Neural progenitor cell (in vitro differentiated cells): ENCODE measurements around the gene MARCHF2. TPM values are rescaled to one million over a fixed set of nuclear protein-coding genes. Genes with fewer than 3 reads are reported as not detected.
A peak's percentile ranks its signal among the peaks of the same experiment; 100 is the strongest.

Experiments used
- DNase-seq: peaks from one replicate; pipeline ENCODE4 v3.0.0-alpha.2; 2016; ENCODE audit warnings: low spot score
- H2AFZ ChIP-seq: fragments of 200-600 bp; sonication (generic); replicated peaks from 2 replicates; pipeline ENCODE4 v1.6.1; 2016; ENCODE audit warnings: antibody characterized with exemption
- H3F3A ChIP-seq: fragments of 200-600 bp; sonication (generic); 2 replicates; pipeline ENCODE4 v1.6.1; 2016; ENCODE audit warnings: antibody characterized with exemption, low read depth
- H3K27ac ChIP-seq: fragments of 200-600 bp; sonication (generic); 2 replicates; pipeline ENCODE4 v1.5.1; 2016; ENCODE audit warnings: mild to moderate bottlenecking
- H3K27me3 ChIP-seq: fragments of 200-600 bp; sonication (generic); 2 replicates; pipeline ENCODE4 v1.6.1; 2016; ENCODE audit warnings: mild to moderate bottlenecking, moderate library complexity
- H3K36me3 ChIP-seq: fragments of 200-600 bp; sonication (generic); 2 replicates; pipeline ENCODE4 v1.5.1; 2016
- H3K4me1 ChIP-seq: fragments of 200-600 bp; sonication (generic); 2 replicates; pipeline ENCODE4 v1.6.1; 2016; ENCODE audit warnings: mixed run types
- H3K4me2 ChIP-seq: fragments of 200-600 bp; sonication (generic); 2 replicates; pipeline ENCODE4 v1.6.1; 2016
- H3K4me3 ChIP-seq: fragments of 200-600 bp; sonication (generic); 2 replicates; pipeline ENCODE4 v1.5.1; 2016
- H3K79me2 ChIP-seq: fragments of 200-600 bp; sonication (generic); 2 replicates; pipeline ENCODE4 v1.6.1; 2016; ENCODE audit warnings: low read depth
- H3K9ac ChIP-seq: fragments of 200-600 bp; sonication (generic); 2 replicates; pipeline ENCODE4 v1.6.1; 2016
- H3K9me3 ChIP-seq: fragments of 200-600 bp; sonication (generic); 2 replicates; pipeline ENCODE4 v1.5.1; 2016; ENCODE audit warnings: low read depth
- H4K20me1 ChIP-seq: fragments of 200-600 bp; sonication (generic); 2 replicates; pipeline ENCODE4 v1.6.1; 2016; ENCODE audit warnings: low read depth
- H3K27ac Mint-ChIP-seq: 3 replicates; pipeline ENCODE4 v1.8.0; 2021; ENCODE audit warnings: mixed read lengths
- H3K27me3 Mint-ChIP-seq: 2 replicates; pipeline ENCODE4 v1.8.0; 2022; ENCODE audit warnings: low read depth, mild to moderate bottlenecking, inconsistent platforms, moderate library complexity, mixed read lengths; ENCODE audit not compliant: insufficient read depth
- H3K36me3 Mint-ChIP-seq: 3 replicates; pipeline ENCODE4 v1.8.0; 2021; ENCODE audit warnings: mixed read lengths
- H3K4me1 Mint-ChIP-seq: 3 replicates; pipeline ENCODE4 v1.8.0; 2021; ENCODE audit warnings: mixed read lengths
- H3K4me3 Mint-ChIP-seq: 3 replicates; pipeline ENCODE4 v1.8.0; 2021; ENCODE audit warnings: mild to moderate bottlenecking, moderate library complexity, mixed read lengths
- H3K9me3 Mint-ChIP-seq: 3 replicates; pipeline ENCODE4 v1.8.0; 2020; ENCODE audit warnings: mixed read lengths
- CTCF ChIP-seq: fragments of 200-600 bp; sonication (generic); IDR thresholded peaks from 2 replicates; pipeline ENCODE4 v1.5.1; 2017; ENCODE audit warnings: antibody characterized with exemption, mild to moderate bottlenecking
- EZH2 ChIP-seq: fragments of 200-600 bp; sonication (generic); IDR thresholded peaks from 2 replicates; pipeline ENCODE4 v1.6.1; 2017; ENCODE audit warnings: antibody characterized with exemption, mild to moderate bottlenecking, moderate library complexity
- EZH2phosphoT487 ChIP-seq: fragments of 200-600 bp; sonication (generic); IDR thresholded peaks from 2 replicates; pipeline ENCODE4 v1.6.1; 2017; ENCODE audit warnings: antibody characterized with exemption
- total RNA-seq: library from RNA; depleted of rRNA; stranded (reverse); fragments of >200 nt; gene quantifications from 2 replicates; pipeline ENCODE4 v1.2.3, GENCODE V29; 2015; ENCODE audit warnings: low replicate concordance

The MARCHF2 gene
- total RNA-seq, 1 donor from 2014 or later, result 27.0 TPM

GRCh38 chr19:8386990-8387389 lies 26.1 kb upstream of the MARCHF2 start:
- no peak for TF ChIP-seq EZH2phosphoT487
- peaks cover 8% of the 10 kb centered on the region for H3K27me3 Mint-ChIP-seq
- no peaks in the 10 kb centered on the region for H3K36me3 ChIP-seq
- H3K27ac Mint-ChIP-seq, result no peak overlapping the region
- H3K27me3 ChIP-seq, result no peaks in the 10 kb centered on the region
- H3K27ac ChIP-seq, result no peak overlapping the region
- H3K9ac ChIP-seq, result no peak overlapping the region
- peaks cover 10% of the 10 kb centered on the region for H3K36me3 Mint-ChIP-seq
- H3K4me3 ChIP-seq, result no peak overlapping the region
- no peak for DNase-seq
- H4K20me1 ChIP-seq, result peaks cover 11% of the 10 kb centered on the region
- no peaks in the 10 kb centered on the region for H3K9me3 Mint-ChIP-seq
- no peaks in the 10 kb centered on the region for H3K9me3 ChIP-seq
- no peaks in the 10 kb centered on the region for H3K4me1 ChIP-seq
- peaks cover 23% of the 10 kb centered on the region for H3K79me2 ChIP-seq
- H3K4me3 Mint-ChIP-seq, result no peak overlapping the region
- H3K4me1 Mint-ChIP-seq, result peaks cover 9% of the 10 kb centered on the region
- no peak overlapping the region for H3K4me2 ChIP-seq
- H3F3A ChIP-seq, result peaks cover 21% of the 10 kb centered on the region
- no peak overlapping the region for H2AFZ ChIP-seq

- no peak for DNase-seq
- Histone ChIP-seq H3F3A (peaks cover 21% of the 10 kb centered on the region), H3K36me3 (no peaks in the 10 kb centered on the region), H3K9ac (no peak overlapping the region), H3K4me3 (no peak overlapping the region), H3K9me3 (no peaks in the 10 kb centered on the region), H4K20me1 (peaks cover 16% of the 10 kb centered on the region), H2AFZ (no peak overlapping the region), H3K4me1 (no peaks in the 10 kb centered on the region), H3K79me2 (peaks cover 32% of the 10 kb centered on the region), H3K4me2 (no peak overlapping the region), H3K27me3 (no peaks in the 10 kb centered on the region), H3K27ac (no peak overlapping the region)
- Mint-ChIP-seq H3K36me3 (peaks cover 10% of the 10 kb centered on the region), H3K27me3 (peaks cover 8% of the 10 kb centered on the region), H3K9me3 (no peaks in the 10 kb centered on the region), H3K4me3 (peak overlapping the region; percentile 59), H3K27ac (no peak overlapping the region), H3K4me1 (peaks cover 10% of the 10 kb centered on the region)
- no peak for TF ChIP-seq EZH2
- TF ChIP-seq CTCF, result no peak
- no peak for TF ChIP-seq EZH2phosphoT487
Measured at GRCh38 chr19:8387688-8388611, 25.2 kb upstream of the MARCHF2 start.

DNA sequence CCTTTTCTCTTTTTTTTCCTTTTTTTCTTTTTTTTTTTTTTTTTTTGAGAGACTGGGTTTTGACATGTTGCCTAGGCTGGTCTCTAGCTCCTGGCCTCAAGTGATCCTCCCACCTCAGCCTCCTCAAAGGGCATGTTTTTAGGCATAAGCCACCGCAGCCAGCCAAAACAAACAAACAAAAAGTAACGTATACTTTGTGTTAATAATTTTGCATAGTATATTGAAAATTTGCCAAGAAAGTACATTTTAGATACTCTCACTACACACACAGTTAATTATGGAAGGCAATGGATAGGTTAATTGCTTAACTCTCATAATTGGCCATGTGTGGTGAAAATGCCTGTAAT lies 24.5 kb upstream of the MARCHF2 start:
- DNase-seq, result no peak
- H3K36me3 Mint-ChIP-seq, result peaks cover 10% of the 10 kb centered on the region
- H3K4me1 Mint-ChIP-seq, result peaks cover 12% of the 10 kb centered on the region
- Histone ChIP-seq H3K79me2 (peaks cover 39% of the 10 kb centered on the region), H3K4me2 (peak overlapping the region; percentile 83), H3K9me3 (no peaks in the 10 kb centered on the region), H3K27me3 (no peaks in the 10 kb centered on the region), H4K20me1 (peaks cover 23% of the 10 kb centered on the region), H3K36me3 (no peaks in the 10 kb centered on the region), H3K4me1 (no peaks in the 10 kb centered on the region), H3K27ac (no peak overlapping the region), H2AFZ (no peak overlapping the region), H3K9ac (no peak overlapping the region), H3K4me3 (no peak overlapping the region), H3F3A (peaks cover 21% of the 10 kb centered on the region)
- TF ChIP-seq EZH2phosphoT487, result no peak
- TF ChIP-seq EZH2, result no peak
- no peak for TF ChIP-seq CTCF
- peak overlapping the region; percentile 72 for H3K4me3 Mint-ChIP-seq
- H3K27me3 Mint-ChIP-seq, result peaks cover 10% of the 10 kb centered on the region
- H3K27ac Mint-ChIP-seq, result no peak overlapping the region
- H3K9me3 Mint-ChIP-seq, result no peaks in the 10 kb centered on the region
